H9 (cell line): Measurements from ENCODE around the gene CHMP6. TPM values are rescaled to one million over a fixed set of nuclear protein-coding genes. Genes with fewer than 3 reads are reported as not detected.

ENCODE experiments used
- DNase-seq: peaks from one replicate; pipeline ENCODE4 v3.0.0-alpha.2; 2017
- H2AFZ ChIP-seq: one replicate; pipeline ENCODE4 v1.6.1; 2013; ENCODE audit warnings: mild to moderate bottlenecking, low read length, control low read depth, moderate library complexity
- H2AK5ac ChIP-seq: 2 replicates; pipeline ENCODE4 v1.6.1; 2013; ENCODE audit warnings: low read length, control low read depth, mixed read lengths; ENCODE audit not compliant: insufficient read length
- H2BK120ac ChIP-seq: one replicate; pipeline ENCODE4 v1.6.1; 2013; ENCODE audit warnings: low read depth, mild to moderate bottlenecking, low read length, control low read depth, inconsistent platforms; ENCODE audit not compliant: poor library complexity, severe bottlenecking
- H2BK12ac ChIP-seq: 2 replicates; pipeline ENCODE4 v1.6.1; 2013; ENCODE audit warnings: low read length, control low read depth, mixed read lengths, low read depth; ENCODE audit not compliant: insufficient read length
- H2BK15ac ChIP-seq: 2 replicates; pipeline ENCODE4 v1.6.1; 2013; ENCODE audit warnings: low read depth, low read length, control low read depth
- H2BK20ac ChIP-seq: one replicate; pipeline ENCODE4 v1.6.1; 2013; ENCODE audit warnings: low read depth, mild to moderate bottlenecking, low read length, control low read depth, inconsistent platforms; ENCODE audit not compliant: poor library complexity, severe bottlenecking
- H2BK5ac ChIP-seq: 2 replicates; pipeline ENCODE4 v1.6.1; 2013; ENCODE audit warnings: low read length, control low read depth, mixed read lengths; ENCODE audit not compliant: insufficient read length
- H3K14ac ChIP-seq: 2 replicates; pipeline ENCODE4 v1.6.1; 2013; ENCODE audit warnings: low read length, control low read depth; ENCODE audit not compliant: insufficient read depth
- H3K18ac ChIP-seq: 2 replicates; pipeline ENCODE4 v1.6.1; 2013; ENCODE audit warnings: low read depth, mild to moderate bottlenecking, mixed read lengths, low read length, control low read depth; ENCODE audit not compliant: insufficient read length
- H3K23ac ChIP-seq: 2 replicates; pipeline ENCODE4 v1.6.1; 2013; ENCODE audit warnings: low read length, control low read depth, mixed read lengths, low read depth; ENCODE audit not compliant: insufficient read length
- H3K23me2 ChIP-seq: 2 replicates; pipeline ENCODE4 v1.6.1; 2013; ENCODE audit warnings: low read depth, mild to moderate bottlenecking, mixed read lengths, low read length, control low read depth; ENCODE audit not compliant: insufficient read length, poor library complexity, severe bottlenecking
- H3K27ac ChIP-seq: 2 replicates; pipeline ENCODE4 v1.5.1; 2013; ENCODE audit warnings: low read length, control low read depth, mixed read lengths, low read depth; ENCODE audit not compliant: insufficient read length
- H3K27me3 ChIP-seq: 2 replicates; pipeline ENCODE4 v1.6.1; 2013; ENCODE audit warnings: low read length, control low read depth, inconsistent platforms; ENCODE audit not compliant: insufficient read depth
- H3K4ac ChIP-seq: 2 replicates; pipeline ENCODE4 v1.6.1; 2013; ENCODE audit warnings: low read depth, mild to moderate bottlenecking, control low read depth, inconsistent platforms, low read length, moderate library complexity
- H3K4me1 ChIP-seq: 2 replicates; pipeline ENCODE4 v1.6.1; 2013; ENCODE audit warnings: low read length, control low read depth, inconsistent platforms; ENCODE audit not compliant: insufficient read depth
- H3K4me2 ChIP-seq: 2 replicates; pipeline ENCODE4 v1.6.1; 2013; ENCODE audit warnings: low read length, control low read depth, mixed read lengths; ENCODE audit not compliant: insufficient read length, insufficient read depth
- H3K56ac ChIP-seq: 2 replicates; pipeline ENCODE4 v1.6.1; 2013; ENCODE audit warnings: low read depth, mild to moderate bottlenecking, mixed read lengths, low read length, control low read depth; ENCODE audit not compliant: insufficient read length
- H3K79me1 ChIP-seq: 2 replicates; pipeline ENCODE4 v1.6.1; 2013; ENCODE audit warnings: low read depth, mild to moderate bottlenecking, moderate library complexity, low read length, control low read depth, inconsistent platforms; ENCODE audit not compliant: insufficient read depth, poor library complexity, severe bottlenecking
- H3K79me2 ChIP-seq: 2 replicates; pipeline ENCODE4 v1.6.1; 2013; ENCODE audit warnings: low read length, control low read depth, inconsistent platforms; ENCODE audit not compliant: insufficient read depth
- H3K9ac ChIP-seq: 2 replicates; pipeline ENCODE4 v1.6.1; 2013; ENCODE audit warnings: low read length, control low read depth, mixed read lengths; ENCODE audit not compliant: insufficient read length; ENCODE audit errors: extremely low read depth
- H3K9me3 ChIP-seq: one replicate; pipeline ENCODE4 v1.6.1; 2013; ENCODE audit warnings: low read depth, low read length, inconsistent platforms; ENCODE audit not compliant: control insufficient read depth
- H3T11ph ChIP-seq: one replicate; pipeline ENCODE4 v1.6.1; 2013; ENCODE audit warnings: mild to moderate bottlenecking, low read length, control low read depth, inconsistent platforms
- H4K20me1 ChIP-seq: one replicate; pipeline ENCODE4 v1.6.1; 2013; ENCODE audit not compliant: control insufficient read depth, insufficient read length, insufficient read depth
- H4K5ac ChIP-seq: 2 replicates; pipeline ENCODE4 v1.6.1; 2013; ENCODE audit warnings: low read depth, mild to moderate bottlenecking, mixed read lengths, low read length, control low read depth; ENCODE audit not compliant: insufficient read length
- H4K8ac ChIP-seq: replicated peaks from 2 replicates; pipeline ENCODE4 v1.6.1; 2013; ENCODE audit warnings: low read length, control low read depth, mixed read lengths, low read depth; ENCODE audit not compliant: insufficient read length
- H4K91ac ChIP-seq: 2 replicates; pipeline ENCODE4 v1.6.1; 2013; ENCODE audit warnings: low read depth, mild to moderate bottlenecking, moderate library complexity, mixed read lengths, low read length, control low read depth; ENCODE audit not compliant: insufficient read length
- H3K27ac Mint-ChIP-seq, 3 experiments: 2 replicates in 2 of 3; 3 replicates in 1 of 3; pipeline ENCODE4 v1.8.0; 2020 to 2021; ENCODE audit warnings: mixed read lengths in 3 of 3, mild to moderate bottlenecking in 1 of 3, moderate library complexity in 1 of 3
- H3K27me3 Mint-ChIP-seq: 2 replicates; pipeline ENCODE4 v1.8.0; 2021; ENCODE audit warnings: low read depth, mild to moderate bottlenecking, moderate library complexity, mixed read lengths
- H3K36me3 Mint-ChIP-seq, 3 experiments: 2 replicates in 2 of 3; 3 replicates in 1 of 3; pipeline ENCODE4 v1.8.0; 2020 to 2021; ENCODE audit warnings: low read depth in 3 of 3, mixed read lengths in 3 of 3; ENCODE audit not compliant: insufficient read depth in 1 of 3
- H3K4me1 Mint-ChIP-seq, 2 experiments: 2 replicates each; pipeline ENCODE4 v1.8.0; 2020; ENCODE audit warnings: mixed read lengths in 2 of 2
- H3K4me3 Mint-ChIP-seq, 2 experiments: 2 replicates in 1 of 2; 3 replicates in 1 of 2; pipeline ENCODE4 v1.8.0; 2020 to 2021; ENCODE audit warnings: mild to moderate bottlenecking in 2 of 2, mixed read lengths in 2 of 2, moderate library complexity in 1 of 2
- H3K9me3 Mint-ChIP-seq, 2 experiments: 2 replicates in 1 of 2; 3 replicates in 1 of 2; pipeline ENCODE4 v1.8.0; 2020; ENCODE audit warnings: mild to moderate bottlenecking in 2 of 2, mixed read lengths in 2 of 2, moderate library complexity in 1 of 2
- WGBS: extraction: QIAGEN DNeasy Blood & Tissue Kit; methylation state at CpG from one replicate; pipeline ENCODE4 v1.1.7; 2013; ENCODE audit warnings: missing lambda C conversion rate, low lambda C conversion rate, mixed read lengths; ENCODE audit not compliant: insufficient read length; ENCODE audit errors: extremely low coverage; 5-methylcytosine and 5-hydroxymethylcytosine counted together
- total RNA-seq: library from RNA; stranded (reverse); gene quantifications from 2 replicates; pipeline ENCODE4 v1.2.1, GENCODE V29; 2021
- TF ChIP-seq, protein P1 (sequence below): fragments of 200-600 bp; sonication (generic); conservative IDR thresholded peaks from 3 replicates; pipeline ENCODE4 v1.8.0; 2021; ENCODE audit warnings: antibody characterized with exemption, mild to moderate bottlenecking

CHMP6 gene
- total RNA-seq, 1 experiment from 2014 or later = 23.4 TPM

DNA sequence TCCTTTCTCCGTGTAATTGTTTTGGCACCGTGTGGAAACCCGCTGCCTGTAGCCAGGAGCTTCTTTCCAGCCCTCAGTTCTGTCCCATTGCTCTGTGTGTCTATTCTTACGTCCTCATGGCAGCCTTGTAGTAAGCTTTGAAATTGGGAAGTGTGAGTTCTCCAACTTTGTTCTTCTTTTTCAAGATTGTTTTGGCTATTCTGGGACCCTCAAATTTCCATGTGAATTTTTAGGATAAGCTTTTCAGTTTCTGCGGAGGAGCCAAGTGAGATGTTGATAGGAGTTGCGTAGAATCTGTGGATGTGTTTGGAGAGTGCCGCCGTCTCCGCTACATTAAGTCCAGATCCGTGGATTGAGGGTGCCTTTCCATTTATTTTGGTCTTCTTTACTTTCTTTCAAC, 15.2 kb downstream of the CHMP6 start:
- Histone ChIP-seq H3T11ph (no peak overlapping the region), H3K4me2 (no peak overlapping the region), H3K23me2 (peaks cover 4% of the 10 kb centered on the region), H3K14ac (no peak overlapping the region), H2BK120ac (no peak overlapping the region), H2AK5ac (no peak overlapping the region), H3K56ac (no peak overlapping the region), H4K8ac (no peak overlapping the region), H2BK20ac (no peak overlapping the region), H3K9me3 (peaks cover 7% of the 10 kb centered on the region), H2BK12ac (no peak overlapping the region), H3K79me2 (no peaks in the 10 kb centered on the region), H3K9ac (no peak overlapping the region), H3K18ac (no peak overlapping the region), H3K4me1 (no peaks in the 10 kb centered on the region), H4K20me1 (no peaks in the 10 kb centered on the region), H2BK5ac (no peak overlapping the region), H3K23ac (no peak overlapping the region), H3K4ac (no peak overlapping the region), H4K5ac (no peak overlapping the region), H2BK15ac (no peak overlapping the region), H3K79me1 (no peaks in the 10 kb centered on the region), H3K27me3 (no peaks in the 10 kb centered on the region; the same call in 1 of the 2 replicates), H4K91ac (no peak overlapping the region), H3K27ac (no peak overlapping the region), H2AFZ (no peak overlapping the region)
- DNase-seq = no peak
- no peak overlapping the region for H3K4me3 Mint-ChIP-seq
- peaks cover 70% of the 10 kb centered on the region for H3K27me3 Mint-ChIP-seq
- peaks cover 7 to 14% of the 10 kb centered on the region in 2 experiments for H3K4me1 Mint-ChIP-seq
- H3K9me3 Mint-ChIP-seq = peaks cover 16% of the 10 kb centered on the region in 2 experiments
- WGBS = no CpG with 5 or more reads among the region's 10 CpGs
- peaks cover 7 to 10% (median 8%) of the 10 kb centered on the region in 3 experiments for H3K36me3 Mint-ChIP-seq
- TF ChIP-seq, protein P1, sequence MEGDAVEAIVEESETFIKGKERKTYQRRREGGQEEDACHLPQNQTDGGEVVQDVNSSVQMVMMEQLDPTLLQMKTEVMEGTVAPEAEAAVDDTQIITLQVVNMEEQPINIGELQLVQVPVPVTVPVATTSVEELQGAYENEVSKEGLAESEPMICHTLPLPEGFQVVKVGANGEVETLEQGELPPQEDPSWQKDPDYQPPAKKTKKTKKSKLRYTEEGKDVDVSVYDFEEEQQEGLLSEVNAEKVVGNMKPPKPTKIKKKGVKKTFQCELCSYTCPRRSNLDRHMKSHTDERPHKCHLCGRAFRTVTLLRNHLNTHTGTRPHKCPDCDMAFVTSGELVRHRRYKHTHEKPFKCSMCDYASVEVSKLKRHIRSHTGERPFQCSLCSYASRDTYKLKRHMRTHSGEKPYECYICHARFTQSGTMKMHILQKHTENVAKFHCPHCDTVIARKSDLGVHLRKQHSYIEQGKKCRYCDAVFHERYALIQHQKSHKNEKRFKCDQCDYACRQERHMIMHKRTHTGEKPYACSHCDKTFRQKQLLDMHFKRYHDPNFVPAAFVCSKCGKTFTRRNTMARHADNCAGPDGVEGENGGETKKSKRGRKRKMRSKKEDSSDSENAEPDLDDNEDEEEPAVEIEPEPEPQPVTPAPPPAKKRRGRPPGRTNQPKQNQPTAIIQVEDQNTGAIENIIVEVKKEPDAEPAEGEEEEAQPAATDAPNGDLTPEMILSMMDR = no peak
- no peak overlapping the region for H3K27ac Mint-ChIP-seq
